ENCODE data around the gene NDUFA1. TPM values are rescaled to one million over a fixed set of nuclear protein-coding genes. Genes with fewer than 3 reads are reported as not detected.
"Not testable (repeated sequence)": the region's sequence is repeated elsewhere in the genome, so short reads cannot be mapped to it uniquely, and the experiment has no call there.

Gene NDUFA1
- polyA plus RNA-seq, 1 donor (not counting 4 experiments of a cell fraction or from before 2014, with no cell fraction given): 282 TPM

DNA sequence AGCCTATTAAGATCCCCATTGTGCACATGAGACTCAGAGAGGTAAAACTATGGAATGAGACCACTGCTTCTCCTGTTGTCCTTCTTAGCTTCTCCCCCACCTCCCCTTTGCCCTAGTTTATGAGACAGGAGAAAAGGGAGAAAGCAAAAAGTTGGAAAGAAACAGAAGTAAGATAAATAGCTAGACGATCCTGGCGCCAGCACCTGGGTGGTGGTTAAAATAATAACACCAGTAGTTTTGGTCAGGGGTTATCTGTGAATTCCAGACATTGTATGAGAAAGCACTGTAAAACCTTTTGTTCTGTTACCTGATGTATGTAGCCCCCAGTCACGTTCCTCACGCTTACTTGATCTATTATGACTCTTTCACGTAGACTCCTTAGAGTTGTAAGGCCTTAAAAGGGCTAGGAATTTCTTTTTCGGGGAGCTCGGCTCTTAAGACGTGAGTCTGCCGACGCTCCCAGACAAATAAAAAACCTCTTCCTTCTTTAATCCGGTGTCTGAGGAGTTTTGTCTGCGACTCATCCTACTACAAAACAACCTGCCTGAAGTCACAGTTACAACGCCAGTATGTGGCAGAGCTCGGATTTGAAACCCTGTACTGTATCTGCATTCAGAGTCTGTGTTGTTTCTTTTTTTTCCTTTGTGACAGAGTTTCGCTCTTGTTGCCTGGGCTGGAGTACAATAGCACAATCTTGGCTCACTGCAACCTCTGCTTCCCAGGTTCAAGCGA, 20.5 kb downstream of the NDUFA1 start:
- H3K36me3 ChIP-seq (ENCODE audit: control insufficient read depth in 2 of 2, extremely low read depth in 1 of 2, insufficient read depth in 2 of 2, low read length in 2 of 2); H3K27ac ChIP-seq (ENCODE audit: control insufficient read depth, insufficient read depth, low read length); FAIRE-seq; H4K20me1 ChIP-seq (ENCODE audit: control insufficient read depth, extremely low read depth, insufficient read depth, low read length); H2AFZ ChIP-seq (ENCODE audit: control insufficient read depth, low read length); H3K4me1 ChIP-seq (ENCODE audit: control insufficient read depth, extremely low read depth, insufficient read depth, low read length); H3K4me3 ChIP-seq (ENCODE audit: control insufficient read depth in 2 of 3, extremely low read depth in 1 of 3, insufficient read depth in 2 of 3, low read depth in 1 of 3, low read length in 3 of 3); H3K79me2 ChIP-seq (ENCODE audit: control insufficient read depth, insufficient read depth, low read length); DNase-seq (ENCODE audit: low read depth, low spot score); H3K27me3 ChIP-seq (ENCODE audit: control insufficient read depth, extremely low read depth, insufficient read depth, low read length); H3K9me3 ChIP-seq (ENCODE audit: control insufficient read depth, low read depth, low read length); H3K4me2 ChIP-seq (ENCODE audit: control insufficient read depth, extremely low read depth, insufficient read depth, low read depth, low read length); H3K9me1 ChIP-seq (ENCODE audit: control insufficient read depth, extremely low read depth, insufficient read depth, low read length); dilution Hi-C loops (cut with MboI; ENCODE audit: extremely low pct_ligation_motif_present, low sequenced_read_pairs); H3K9ac ChIP-seq (ENCODE audit: control insufficient read depth, extremely low read depth, insufficient read depth, low read length): not testable (repeated sequence)

DNA sequence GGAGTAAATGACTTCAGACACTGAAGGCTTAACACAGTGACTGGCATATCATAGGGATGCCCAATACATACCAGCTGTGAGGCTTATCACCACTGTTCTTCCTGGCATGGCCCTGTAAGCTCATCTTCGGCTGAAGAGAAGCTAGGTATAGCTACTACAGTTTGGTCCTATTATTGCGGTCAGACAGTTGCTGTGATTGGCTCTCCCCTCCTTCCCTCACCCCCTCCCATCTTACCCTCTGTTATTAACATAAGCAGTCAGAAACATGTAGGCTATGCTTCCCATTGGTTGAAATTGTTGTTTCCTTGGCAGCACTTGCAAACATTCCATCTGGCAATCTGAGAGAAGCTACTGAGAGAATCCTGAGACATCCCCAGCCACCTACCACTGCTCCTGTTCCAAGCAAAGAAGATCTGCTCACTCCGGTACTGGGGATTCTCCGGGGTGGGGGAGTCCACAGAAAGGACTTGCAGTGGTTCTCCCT, 24.3 kb downstream of the NDUFA1 start, which contains the start of gene AKAP14:
TSS of gene AKAP14 (plus strand) at position 51 of the 484 bp plus-strand sequence. CDS start 7,331 bp downstream, outside the sequence.
- no peak within 1 kb of the TSS for H3K4me2 ChIP-seq (ENCODE audit: control insufficient read depth, extremely low read depth, insufficient read depth, low read depth, low read length)
- no peaks in the 10 kb centered on the region for H4K20me1 ChIP-seq (ENCODE audit: control insufficient read depth, extremely low read depth, insufficient read depth, low read length)
- H3K4me1 ChIP-seq (ENCODE audit: control insufficient read depth, extremely low read depth, insufficient read depth, low read length): no peaks in the 10 kb centered on the region
- dilution Hi-C loops (cut with MboI; ENCODE audit: extremely low pct_ligation_motif_present, low sequenced_read_pairs): no loop called here
- no peak within 1 kb of the TSS for H3K27ac ChIP-seq (ENCODE audit: control insufficient read depth, insufficient read depth, low read length)
- no peaks in the 10 kb centered on the region for H3K27me3 ChIP-seq (ENCODE audit: control insufficient read depth, extremely low read depth, insufficient read depth, low read length)
- FAIRE-seq: no peak
- no peak within 1 kb of the TSS for H3K9ac ChIP-seq (ENCODE audit: control insufficient read depth, extremely low read depth, insufficient read depth, low read length)
- TF ChIP-seq, protein P1, sequence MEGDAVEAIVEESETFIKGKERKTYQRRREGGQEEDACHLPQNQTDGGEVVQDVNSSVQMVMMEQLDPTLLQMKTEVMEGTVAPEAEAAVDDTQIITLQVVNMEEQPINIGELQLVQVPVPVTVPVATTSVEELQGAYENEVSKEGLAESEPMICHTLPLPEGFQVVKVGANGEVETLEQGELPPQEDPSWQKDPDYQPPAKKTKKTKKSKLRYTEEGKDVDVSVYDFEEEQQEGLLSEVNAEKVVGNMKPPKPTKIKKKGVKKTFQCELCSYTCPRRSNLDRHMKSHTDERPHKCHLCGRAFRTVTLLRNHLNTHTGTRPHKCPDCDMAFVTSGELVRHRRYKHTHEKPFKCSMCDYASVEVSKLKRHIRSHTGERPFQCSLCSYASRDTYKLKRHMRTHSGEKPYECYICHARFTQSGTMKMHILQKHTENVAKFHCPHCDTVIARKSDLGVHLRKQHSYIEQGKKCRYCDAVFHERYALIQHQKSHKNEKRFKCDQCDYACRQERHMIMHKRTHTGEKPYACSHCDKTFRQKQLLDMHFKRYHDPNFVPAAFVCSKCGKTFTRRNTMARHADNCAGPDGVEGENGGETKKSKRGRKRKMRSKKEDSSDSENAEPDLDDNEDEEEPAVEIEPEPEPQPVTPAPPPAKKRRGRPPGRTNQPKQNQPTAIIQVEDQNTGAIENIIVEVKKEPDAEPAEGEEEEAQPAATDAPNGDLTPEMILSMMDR (optimal IDR thresholded peaks at IDR 0.05 in 1 of 3, IDR thresholded peaks at IDR 0.05 in 1 of 3, conservative IDR thresholded peaks at IDR 0.05 in 1 of 3; ENCODE audit: extremely low read depth in 1 of 3, insufficient read depth in 2 of 3, low read length in 3 of 3): no peak
- no peak for TF ChIP-seq EZH2 (IDR thresholded peaks at IDR 0.05; ENCODE audit: low read length)
- no peaks in the 10 kb centered on the region for H3K9me1 ChIP-seq (ENCODE audit: control insufficient read depth, extremely low read depth, insufficient read depth, low read length)
- H3K36me3 ChIP-seq (ENCODE audit: control insufficient read depth in 2 of 2, extremely low read depth in 1 of 2, insufficient read depth in 2 of 2, low read length in 2 of 2): no peaks in the 10 kb centered on the region
- no peak within 1 kb of the TSS for H3K4me3 ChIP-seq (ENCODE audit: control insufficient read depth in 2 of 3, extremely low read depth in 1 of 3, insufficient read depth in 2 of 3, low read depth in 1 of 3, low read length in 3 of 3)
- H3K79me2 ChIP-seq (ENCODE audit: control insufficient read depth, insufficient read depth, low read length): no peaks in the 10 kb centered on the region
- no peak for DNase-seq (ENCODE audit: low read depth, low spot score)
- H2AFZ ChIP-seq (ENCODE audit: control insufficient read depth, low read length): no peak within 1 kb of the TSS
- H3K9me3 ChIP-seq (ENCODE audit: control insufficient read depth, low read depth, low read length): no peaks in the 10 kb centered on the region
